HepG2 (cell line): ENCODE measurements around the gene GAL3ST3. TPM values are rescaled to one million over a fixed set of nuclear protein-coding genes. Genes with fewer than 3 reads are reported as not detected.
A peak's percentile ranks its signal among the peaks of the same experiment; 100 is the strongest.

Source experiments
- ATAC-seq: fragments of 200-7000 bp; cut with Tn5 transposase; 3 replicates; pipeline ENCODE4 v1.9.1; 2020; ENCODE audit warnings: mild to moderate bottlenecking, moderate library complexity
- BruUV-seq: library from RNA; stranded (reverse); fragments of 400-500 nt; replicated peaks from 2 replicates; lab custom pipeline; 2021; lab: Mats Ljungman, UMichigan
- CTCF ChIA-PET: fragments of 300-600 bp; formaldehyde crosslinking; extraction: SDS; loops from one replicate; lab custom pipeline; 2021; ENCODE audit warnings: low total read pairs, inconsistent platforms, low intra/inter-chr PET ratio; lab: Yijun Ruan, JAX
- POLR2A ChIA-PET: fragments of 350-600 bp; sonication (Branson Sonifier 250); formaldehyde crosslinking; loops from one replicate; lab custom pipeline; 2020; ENCODE audit warnings: antibody characterized with exemption, inconsistent platforms; lab: Yijun Ruan, JAX
- DNase-seq: peaks from one replicate; pipeline ENCODE4 v3.0.0-alpha.2; 2015; ENCODE audit warnings: low spot score
- FAIRE-seq: peaks from 3 replicates; lab custom pipeline; 2011; peaks lifted over from hg19 to GRCh38; lab: Jason Lieb, UNC
- H2AFZ ChIP-seq: one replicate; pipeline ENCODE4 v1.6.1; 2011; ENCODE audit warnings: low read length, inconsistent platforms
- H3K27ac ChIP-seq: fragments of 300-600 bp; 3 replicates; pipeline ENCODE4 v1.8.0; 2011; ENCODE audit warnings: mixed run types, mild to moderate bottlenecking, mixed read lengths, low read length, inconsistent platforms; ENCODE audit not compliant: insufficient read depth; ENCODE audit errors: extremely low read length
- H3K27me3 ChIP-seq, 2 experiments: fragments of 200-600 bp in 1 of 2; 2 replicates in 1 of 2; 3 replicates in 1 of 2; pipeline versions ENCODE4 v1.6.0 to v1.8.0; 2011; ENCODE audit warnings: low read length in 2 of 2, mild to moderate bottlenecking in 2 of 2, moderate library complexity in 2 of 2, inconsistent platforms in 1 of 2; ENCODE audit not compliant: insufficient read depth in 2 of 2, control insufficient read depth in 1 of 2
- H3K36me3 ChIP-seq, 2 experiments: fragments of 200-600 bp in 1 of 2; replicated peaks in 1 of 2; 2 replicates in 1 of 2; 3 replicates in 1 of 2; pipeline versions ENCODE4 v1.5.1 to v1.8.0; 2011; ENCODE audit warnings: low read length in 2 of 2, inconsistent platforms in 1 of 2; ENCODE audit not compliant: insufficient read depth in 2 of 2, control insufficient read depth in 1 of 2
- H3K4me1 ChIP-seq: 2 replicates; pipeline ENCODE4 v1.5.1; 2012; ENCODE audit warnings: low read length, inconsistent platforms; ENCODE audit not compliant: insufficient read depth
- H3K4me2 ChIP-seq: 2 replicates; pipeline ENCODE4 v1.6.0; 2011; ENCODE audit warnings: low read depth, low read length, inconsistent platforms
- H3K4me3 ChIP-seq, 3 experiments: fragments of 200-600 bp in 1 of 3; sonication (generic), shearing (Covaris generic) in 1 of 3; replicated peaks in 1 of 3; 2 replicates each; pipeline ENCODE4 v1.5.1; 2011 to 2016; ENCODE audit warnings: low read length in 3 of 3, inconsistent platforms in 2 of 3, low read depth in 2 of 3, mild to moderate bottlenecking in 2 of 3, control low read depth in 1 of 3, mixed read lengths in 1 of 3; ENCODE audit not compliant: insufficient read depth in 1 of 3
- H3K79me2 ChIP-seq: one replicate; pipeline ENCODE4 v1.6.1; 2011; ENCODE audit warnings: low read length, inconsistent platforms; ENCODE audit not compliant: insufficient read depth
- H3K9ac ChIP-seq: 2 replicates; pipeline ENCODE4 v1.6.0; 2011; ENCODE audit warnings: mild to moderate bottlenecking, low read depth, low read length, inconsistent platforms; ENCODE audit not compliant: insufficient read depth
- H3K9me3 ChIP-seq: 2 replicates; pipeline ENCODE4 v1.5.1; 2012; ENCODE audit warnings: mild to moderate bottlenecking, low read length
- H4K20me1 ChIP-seq: 2 replicates; pipeline ENCODE4 v1.6.0; 2011; ENCODE audit warnings: inconsistent platforms, mild to moderate bottlenecking, low read length, moderate library complexity; ENCODE audit not compliant: insufficient read depth
- ZNF687 ChIP-seq: sonication (generic); formaldehyde crosslinking; IDR thresholded peaks from 2 replicates; pipeline ENCODE4 v1.5.1; 2020; ENCODE audit warnings: mild to moderate bottlenecking, missing genetic modification reagents, moderate library complexity
- ZNF777 ChIP-seq: sonication (generic); formaldehyde crosslinking; IDR thresholded peaks from 2 replicates; pipeline ENCODE4 v1.4.0; 2020; ENCODE audit warnings: missing genetic modification reagents
- ZNF781 ChIP-seq: sonication (generic); formaldehyde crosslinking; IDR thresholded peaks from 2 replicates; pipeline ENCODE4 v1.5.1; 2020; ENCODE audit warnings: borderline replicate concordance, mild to moderate bottlenecking, missing genetic modification reagents; ENCODE audit errors: not compliant biosample characterization
- WGBS: methylation state at CpG from one replicate; pipeline ENCODE4 v1.1.6; 2017; ENCODE audit warnings: low lambda C conversion rate; 5-methylcytosine and 5-hydroxymethylcytosine counted together
- in situ Hi-C: cut with HindIII; loops from 2 replicates; pipeline ENCODE4 v1.10.0; 2017; ENCODE audit warnings: low pct_unique_long_range_greater_than_20kb; ENCODE audit not compliant: extremely low pct_ligation_motif_present
- intact Hi-C: fragments of 100-400 bp; cut with micrococcal nuclease; formaldehyde crosslinking; loops from one replicate; pipeline ENCODE4 v1.10.0; 2022; ENCODE audit not compliant: unreplicated experiment
- polyA plus RNA-seq, 8 experiments: library from polyadenylated mRNA; depleted of rRNA in 3 of 8; stranded (reverse) in 7 of 8; unstranded in 1 of 8; fragments of >200 nt; fragmentation: Illumina TruSeq in 4 of 8; extraction: Trizol in 4 of 8; gene quantifications; 2 replicates each; pipeline versions ENCODE4 v1.2.1 to v1.2.3, GENCODE V29; 2011 to 2016; ENCODE audit warnings: low read depth in 4 of 8, missing spikeins in 1 of 8, mixed read lengths in 1 of 8; ENCODE audit not compliant: insufficient read depth in 1 of 8
- total RNA-seq, 5 experiments: library from RNA; depleted of rRNA; stranded (reverse); fragments of >200 nt; fragmentation: Illumina TruSeq; extraction: Trizol; gene quantifications; 2 replicates each; pipeline ENCODE4 v1.2.3, GENCODE V29; 2016; ENCODE audit warnings: low read depth in 1 of 5

Gene GAL3ST3
- total and polyA plus RNA-seq, 2 of the 13 experiments (the other 11 are each of a cell fraction or from before 2014, with no cell fraction given) = not detected

- CTCF ChIA-PET = no interaction called here
- H4K20me1 ChIP-seq = no peaks in the 10 kb centered on the region
- no peak within 1 kb of the TSS for H2AFZ ChIP-seq
- ATAC-seq = no peak
- TF ChIP-seq ZNF777 (CRISPR knock-in tag) (peak; percentile 37; the same call in 1 of the 2 replicates), ZNF781 (CRISPR knock-in tag) (no peak), ZNF687 (CRISPR knock-in tag) (0 out of 2 replicates have a peak, but pooled peaks have one; percentile 11)
- TF ChIP-seq, all 625 proteins: peak for 2
- no TSS peak for BruUV-seq
- H3K79me2 ChIP-seq = no peaks in the 10 kb centered on the region
- no peaks in the 10 kb centered on the region for H3K36me3 ChIP-seq
- intact Hi-C loops (no loop called here), in situ Hi-C loops (no loop called here)
- DNase-seq = no peak
- 67% methylated on average over 35 of the region's 61 CpGs for WGBS
- H3K4me2 ChIP-seq = no peak within 1 kb of the TSS; the same call in 1 of the 2 replicates
- H3K27ac ChIP-seq = no peak within 1 kb of the TSS
- H3K9ac ChIP-seq = no peak within 1 kb of the TSS
- FAIRE-seq = no peak
- POLR2A ChIA-PET = interaction anchor here (1.2 kb wide), 1 partner anchor 9 kb away, joined by 3 read pairs; the partner anchor contains the start of genes BANF1 and EIF1AD
- H3K4me1 ChIP-seq = peaks cover 12% of the 10 kb centered on the region; the same call in 1 of the 2 replicates
- H3K4me3 ChIP-seq = no peak within 1 kb of the TSS
- H3K27me3 ChIP-seq = peaks cover 7 to 45% of the 10 kb centered on the region in 2 experiments; a peak in 4 of 5 replicates
- H3K9me3 ChIP-seq = no peaks in the 10 kb centered on the region
These were observed 37.1 kb downstream of the GAL3ST3 start, which contains the start of gene CST6 for GRCh38 chr11:66011785-66012303. TSS of gene CST6 (plus strand) at chr11:66012008. CDS start at chr11:66012045, 37 bp downstream.
